H9 (cell line): ENCODE measurements around the gene HSPG2. TPM values are rescaled to one million over a fixed set of nuclear protein-coding genes. Genes with fewer than 3 reads are reported as not detected.
A peak's percentile ranks its signal among the peaks of the same experiment; 100 is the strongest.

ENCODE experiments used
- DNase-seq: peaks from one replicate; pipeline ENCODE4 v3.0.0-alpha.2; 2017
- H2AFZ ChIP-seq: one replicate; pipeline ENCODE4 v1.6.1; 2013; ENCODE audit warnings: mild to moderate bottlenecking, low read length, control low read depth, moderate library complexity
- H2AK5ac ChIP-seq: 2 replicates; pipeline ENCODE4 v1.6.1; 2013; ENCODE audit warnings: low read length, control low read depth, mixed read lengths; ENCODE audit not compliant: insufficient read length
- H2BK120ac ChIP-seq: one replicate; pipeline ENCODE4 v1.6.1; 2013; ENCODE audit warnings: low read depth, mild to moderate bottlenecking, low read length, control low read depth, inconsistent platforms; ENCODE audit not compliant: poor library complexity, severe bottlenecking
- H2BK12ac ChIP-seq: 2 replicates; pipeline ENCODE4 v1.6.1; 2013; ENCODE audit warnings: low read length, control low read depth, mixed read lengths, low read depth; ENCODE audit not compliant: insufficient read length
- H2BK15ac ChIP-seq: 2 replicates; pipeline ENCODE4 v1.6.1; 2013; ENCODE audit warnings: low read depth, low read length, control low read depth
- H2BK20ac ChIP-seq: one replicate; pipeline ENCODE4 v1.6.1; 2013; ENCODE audit warnings: low read depth, mild to moderate bottlenecking, low read length, control low read depth, inconsistent platforms; ENCODE audit not compliant: poor library complexity, severe bottlenecking
- H2BK5ac ChIP-seq: 2 replicates; pipeline ENCODE4 v1.6.1; 2013; ENCODE audit warnings: low read length, control low read depth, mixed read lengths; ENCODE audit not compliant: insufficient read length
- H3K14ac ChIP-seq: 2 replicates; pipeline ENCODE4 v1.6.1; 2013; ENCODE audit warnings: low read length, control low read depth; ENCODE audit not compliant: insufficient read depth
- H3K18ac ChIP-seq: 2 replicates; pipeline ENCODE4 v1.6.1; 2013; ENCODE audit warnings: low read depth, mild to moderate bottlenecking, mixed read lengths, low read length, control low read depth; ENCODE audit not compliant: insufficient read length
- H3K23ac ChIP-seq: 2 replicates; pipeline ENCODE4 v1.6.1; 2013; ENCODE audit warnings: low read length, control low read depth, mixed read lengths, low read depth; ENCODE audit not compliant: insufficient read length
- H3K23me2 ChIP-seq: 2 replicates; pipeline ENCODE4 v1.6.1; 2013; ENCODE audit warnings: low read depth, mild to moderate bottlenecking, mixed read lengths, low read length, control low read depth; ENCODE audit not compliant: insufficient read length, poor library complexity, severe bottlenecking
- H3K27ac ChIP-seq: 2 replicates; pipeline ENCODE4 v1.5.1; 2013; ENCODE audit warnings: low read length, control low read depth, mixed read lengths, low read depth; ENCODE audit not compliant: insufficient read length
- H3K27me3 ChIP-seq: 2 replicates; pipeline ENCODE4 v1.6.1; 2013; ENCODE audit warnings: low read length, control low read depth, inconsistent platforms; ENCODE audit not compliant: insufficient read depth
- H3K4ac ChIP-seq: 2 replicates; pipeline ENCODE4 v1.6.1; 2013; ENCODE audit warnings: low read depth, mild to moderate bottlenecking, control low read depth, inconsistent platforms, low read length, moderate library complexity
- H3K4me1 ChIP-seq: 2 replicates; pipeline ENCODE4 v1.6.1; 2013; ENCODE audit warnings: low read length, control low read depth, inconsistent platforms; ENCODE audit not compliant: insufficient read depth
- H3K4me2 ChIP-seq: 2 replicates; pipeline ENCODE4 v1.6.1; 2013; ENCODE audit warnings: low read length, control low read depth, mixed read lengths; ENCODE audit not compliant: insufficient read length, insufficient read depth
- H3K56ac ChIP-seq: 2 replicates; pipeline ENCODE4 v1.6.1; 2013; ENCODE audit warnings: low read depth, mild to moderate bottlenecking, mixed read lengths, low read length, control low read depth; ENCODE audit not compliant: insufficient read length
- H3K79me1 ChIP-seq: 2 replicates; pipeline ENCODE4 v1.6.1; 2013; ENCODE audit warnings: low read depth, mild to moderate bottlenecking, moderate library complexity, low read length, control low read depth, inconsistent platforms; ENCODE audit not compliant: insufficient read depth, poor library complexity, severe bottlenecking
- H3K79me2 ChIP-seq: 2 replicates; pipeline ENCODE4 v1.6.1; 2013; ENCODE audit warnings: low read length, control low read depth, inconsistent platforms; ENCODE audit not compliant: insufficient read depth
- H3K9ac ChIP-seq: 2 replicates; pipeline ENCODE4 v1.6.1; 2013; ENCODE audit warnings: low read length, control low read depth, mixed read lengths; ENCODE audit not compliant: insufficient read length; ENCODE audit errors: extremely low read depth
- H3K9me3 ChIP-seq: one replicate; pipeline ENCODE4 v1.6.1; 2013; ENCODE audit warnings: low read depth, low read length, inconsistent platforms; ENCODE audit not compliant: control insufficient read depth
- H3T11ph ChIP-seq: one replicate; pipeline ENCODE4 v1.6.1; 2013; ENCODE audit warnings: mild to moderate bottlenecking, low read length, control low read depth, inconsistent platforms
- H4K20me1 ChIP-seq: one replicate; pipeline ENCODE4 v1.6.1; 2013; ENCODE audit not compliant: control insufficient read depth, insufficient read length, insufficient read depth
- H4K5ac ChIP-seq: 2 replicates; pipeline ENCODE4 v1.6.1; 2013; ENCODE audit warnings: low read depth, mild to moderate bottlenecking, mixed read lengths, low read length, control low read depth; ENCODE audit not compliant: insufficient read length
- H4K8ac ChIP-seq: replicated peaks from 2 replicates; pipeline ENCODE4 v1.6.1; 2013; ENCODE audit warnings: low read length, control low read depth, mixed read lengths, low read depth; ENCODE audit not compliant: insufficient read length
- H4K91ac ChIP-seq: 2 replicates; pipeline ENCODE4 v1.6.1; 2013; ENCODE audit warnings: low read depth, mild to moderate bottlenecking, moderate library complexity, mixed read lengths, low read length, control low read depth; ENCODE audit not compliant: insufficient read length
- H3K27ac Mint-ChIP-seq, 3 experiments: 2 replicates in 2 of 3; 3 replicates in 1 of 3; pipeline ENCODE4 v1.8.0; 2020 to 2021; ENCODE audit warnings: mixed read lengths in 3 of 3, mild to moderate bottlenecking in 1 of 3, moderate library complexity in 1 of 3
- H3K27me3 Mint-ChIP-seq: 2 replicates; pipeline ENCODE4 v1.8.0; 2021; ENCODE audit warnings: low read depth, mild to moderate bottlenecking, moderate library complexity, mixed read lengths
- H3K36me3 Mint-ChIP-seq, 3 experiments: 2 replicates in 2 of 3; 3 replicates in 1 of 3; pipeline ENCODE4 v1.8.0; 2020 to 2021; ENCODE audit warnings: low read depth in 3 of 3, mixed read lengths in 3 of 3; ENCODE audit not compliant: insufficient read depth in 1 of 3
- H3K4me1 Mint-ChIP-seq, 2 experiments: 2 replicates each; pipeline ENCODE4 v1.8.0; 2020; ENCODE audit warnings: mixed read lengths in 2 of 2
- H3K4me3 Mint-ChIP-seq, 2 experiments: 2 replicates in 1 of 2; 3 replicates in 1 of 2; pipeline ENCODE4 v1.8.0; 2020 to 2021; ENCODE audit warnings: mild to moderate bottlenecking in 2 of 2, mixed read lengths in 2 of 2, moderate library complexity in 1 of 2
- H3K9me3 Mint-ChIP-seq, 2 experiments: 2 replicates in 1 of 2; 3 replicates in 1 of 2; pipeline ENCODE4 v1.8.0; 2020; ENCODE audit warnings: mild to moderate bottlenecking in 2 of 2, mixed read lengths in 2 of 2, moderate library complexity in 1 of 2
- WGBS: extraction: QIAGEN DNeasy Blood & Tissue Kit; methylation state at CpG from one replicate; pipeline ENCODE4 v1.1.7; 2013; ENCODE audit warnings: missing lambda C conversion rate, low lambda C conversion rate, mixed read lengths; ENCODE audit not compliant: insufficient read length; ENCODE audit errors: extremely low coverage; 5-methylcytosine and 5-hydroxymethylcytosine counted together
- total RNA-seq: library from RNA; stranded (reverse); gene quantifications from 2 replicates; pipeline ENCODE4 v1.2.1, GENCODE V29; 2021
- TF ChIP-seq, protein P1 (sequence below): fragments of 200-600 bp; sonication (generic); conservative IDR thresholded peaks from 3 replicates; pipeline ENCODE4 v1.8.0; 2021; ENCODE audit warnings: antibody characterized with exemption, mild to moderate bottlenecking

The HSPG2 gene
- total RNA-seq, 1 experiment from 2014 or later = 90.0 TPM

DNA sequence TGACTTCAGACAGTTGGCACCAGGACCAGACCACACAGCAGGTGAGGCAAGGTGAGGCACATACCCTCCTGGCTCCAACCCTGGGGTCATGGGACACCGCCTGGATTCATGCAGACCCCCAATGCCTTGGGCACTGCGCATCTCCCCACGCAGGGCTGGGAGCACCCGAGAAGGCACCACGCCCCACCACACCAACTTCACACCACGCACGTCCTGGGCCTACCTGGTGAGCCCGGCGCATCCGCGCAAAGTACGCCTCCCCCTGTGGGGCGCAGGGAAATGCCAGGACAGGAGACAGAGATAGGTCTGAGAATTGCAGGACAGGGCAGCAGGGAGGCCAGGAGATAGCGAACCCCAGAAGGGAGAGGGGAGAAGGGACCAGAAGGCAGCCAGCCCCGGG is 66.5 kb downstream of the HSPG2 start:
- H2BK12ac ChIP-seq = no peak overlapping the region
- TF ChIP-seq, protein P1, sequence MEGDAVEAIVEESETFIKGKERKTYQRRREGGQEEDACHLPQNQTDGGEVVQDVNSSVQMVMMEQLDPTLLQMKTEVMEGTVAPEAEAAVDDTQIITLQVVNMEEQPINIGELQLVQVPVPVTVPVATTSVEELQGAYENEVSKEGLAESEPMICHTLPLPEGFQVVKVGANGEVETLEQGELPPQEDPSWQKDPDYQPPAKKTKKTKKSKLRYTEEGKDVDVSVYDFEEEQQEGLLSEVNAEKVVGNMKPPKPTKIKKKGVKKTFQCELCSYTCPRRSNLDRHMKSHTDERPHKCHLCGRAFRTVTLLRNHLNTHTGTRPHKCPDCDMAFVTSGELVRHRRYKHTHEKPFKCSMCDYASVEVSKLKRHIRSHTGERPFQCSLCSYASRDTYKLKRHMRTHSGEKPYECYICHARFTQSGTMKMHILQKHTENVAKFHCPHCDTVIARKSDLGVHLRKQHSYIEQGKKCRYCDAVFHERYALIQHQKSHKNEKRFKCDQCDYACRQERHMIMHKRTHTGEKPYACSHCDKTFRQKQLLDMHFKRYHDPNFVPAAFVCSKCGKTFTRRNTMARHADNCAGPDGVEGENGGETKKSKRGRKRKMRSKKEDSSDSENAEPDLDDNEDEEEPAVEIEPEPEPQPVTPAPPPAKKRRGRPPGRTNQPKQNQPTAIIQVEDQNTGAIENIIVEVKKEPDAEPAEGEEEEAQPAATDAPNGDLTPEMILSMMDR = no peak
- H3K9me3 ChIP-seq = no peaks in the 10 kb centered on the region
- H3K9ac ChIP-seq = no peak overlapping the region
- peaks cover 7% of the 10 kb centered on the region; the same call in 1 of the 2 replicates for H3K4me1 ChIP-seq
- Mint-ChIP-seq H3K4me1 (peaks cover 16 to 28% of the 10 kb centered on the region in 2 experiments), H3K27me3 (no peaks in the 10 kb centered on the region), H3K4me3 (no peak overlapping the region), H3K27ac (peak overlapping the region in 1 of 3 experiments; percentile 28; a peak in 1 of 7 replicates), H3K9me3 (no peaks in the 10 kb centered on the region), H3K36me3 (peaks cover 16 to 58% (median 44%) of the 10 kb centered on the region in 3 experiments)
- no peak for DNase-seq
- no peak overlapping the region for H3K56ac ChIP-seq
- H4K8ac ChIP-seq = no peak overlapping the region
- WGBS = no CpG with 5 or more reads among the region's 15 CpGs
- no peaks in the 10 kb centered on the region for H3K23me2 ChIP-seq
- no peaks in the 10 kb centered on the region for H3K79me1 ChIP-seq
- H3K79me2 ChIP-seq = no peaks in the 10 kb centered on the region
- H4K20me1 ChIP-seq = no peaks in the 10 kb centered on the region
- H2BK120ac ChIP-seq = no peak overlapping the region
- H3K18ac ChIP-seq = no peak overlapping the region
- H2AK5ac ChIP-seq = no peak overlapping the region
- no peak overlapping the region for H2AFZ ChIP-seq
- H3K4me2 ChIP-seq = no peak overlapping the region
- H3K27me3 ChIP-seq = no peaks in the 10 kb centered on the region
- no peak overlapping the region for H3T11ph ChIP-seq
- H3K27ac ChIP-seq = no peak overlapping the region
- H3K4ac ChIP-seq = no peak overlapping the region
- no peak overlapping the region for H2BK5ac ChIP-seq
- H2BK20ac ChIP-seq = no peak overlapping the region
- no peak overlapping the region for H4K5ac ChIP-seq
- H2BK15ac ChIP-seq = no peak overlapping the region
- H4K91ac ChIP-seq = no peak overlapping the region
- H3K14ac ChIP-seq = no peak overlapping the region
- H3K23ac ChIP-seq = no peak overlapping the region
